ENCODE results near the gene CASP7. TPM values are rescaled to one million over a fixed set of nuclear protein-coding genes. Genes with fewer than 3 reads are reported as not detected.

The CASP7 gene
- total and polyA plus RNA-seq, 2 of the 8 experiments (the other 6 are each of a cell fraction or from before 2014, with no cell fraction given), result 2.3 to 4.1 TPM

DNA sequence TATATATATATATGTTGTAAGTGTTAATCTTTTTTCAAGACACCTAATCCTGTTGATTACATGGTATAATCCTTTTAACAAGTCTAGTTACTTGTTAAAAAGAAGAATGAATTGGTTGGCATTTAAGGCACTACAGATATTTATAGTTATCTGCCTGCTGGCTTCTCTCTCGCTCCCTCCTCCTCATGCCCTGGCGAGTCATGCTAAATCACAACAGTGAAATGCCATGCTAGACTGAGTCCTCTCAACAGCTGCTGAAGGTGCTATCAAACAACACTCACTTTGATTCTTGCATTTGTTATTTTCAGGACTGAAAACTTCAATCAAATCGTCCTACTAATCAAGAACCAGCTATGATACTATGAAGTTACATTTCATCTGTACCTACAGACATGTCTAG, 31.2 kb upstream of the CASP7 start (continued):
- no peak for TF ChIP-seq POU5F1 (IDR thresholded peaks at IDR 0.05; ENCODE audit: low read depth, low read length)
- TF ChIP-seq FOSL1 (IDR thresholded peaks at IDR 0.05; ENCODE audit: insufficient read depth, low read depth, low read length), result no peak
- TF ChIP-seq RXRA (IDR thresholded peaks at IDR 0.05; ENCODE audit: insufficient read depth, low read depth, low read length), result no peak
